IgD-negative memory B cell (primary cell): ENCODE data around the gene KPNA1. TPM values are rescaled to one million over a fixed set of nuclear protein-coding genes. Genes with fewer than 3 reads are reported as not detected.

ENCODE experiments used
- H3K27ac Mint-ChIP-seq, 3 donors: one replicate each; pipeline ENCODE4 v1.8.0; 2020 to 2022; ENCODE audit warnings: mild to moderate bottlenecking in 3 of 3, mixed read lengths in 3 of 3, moderate library complexity in 1 of 3
- H3K27me3 Mint-ChIP-seq: one replicate; pipeline ENCODE4 v1.8.0; 2021; ENCODE audit warnings: mixed read lengths
- H3K36me3 Mint-ChIP-seq: one replicate; pipeline ENCODE4 v1.8.0; 2020; ENCODE audit warnings: mild to moderate bottlenecking, mixed read lengths
- H3K4me1 Mint-ChIP-seq, 3 donors: one replicate each; pipeline ENCODE4 v1.8.0; 2020 to 2022; ENCODE audit warnings: mixed read lengths in 3 of 3, mild to moderate bottlenecking in 1 of 3
- H3K4me3 Mint-ChIP-seq, 4 donors: one replicate each; pipeline ENCODE4 v1.8.0; 2020 to 2022; ENCODE audit warnings: mild to moderate bottlenecking in 4 of 4, mixed read lengths in 4 of 4, moderate library complexity in 3 of 4
- H3K9me3 Mint-ChIP-seq, 3 donors: one replicate each; pipeline ENCODE4 v1.8.0; 2020 to 2021; ENCODE audit warnings: mixed read lengths in 3 of 3, mild to moderate bottlenecking in 1 of 3
- polyA plus RNA-seq: library from polyadenylated mRNA; unstranded; fragments of 300-500 nt; fragmentation: Illumina TruSeq; gene quantifications from one replicate; pipeline ENCODE4 v1.2.3, GENCODE V29; 2021

Gene KPNA1
- polyA plus RNA-seq, 1 donor from 2014 or later = 44.8 TPM

DNA sequence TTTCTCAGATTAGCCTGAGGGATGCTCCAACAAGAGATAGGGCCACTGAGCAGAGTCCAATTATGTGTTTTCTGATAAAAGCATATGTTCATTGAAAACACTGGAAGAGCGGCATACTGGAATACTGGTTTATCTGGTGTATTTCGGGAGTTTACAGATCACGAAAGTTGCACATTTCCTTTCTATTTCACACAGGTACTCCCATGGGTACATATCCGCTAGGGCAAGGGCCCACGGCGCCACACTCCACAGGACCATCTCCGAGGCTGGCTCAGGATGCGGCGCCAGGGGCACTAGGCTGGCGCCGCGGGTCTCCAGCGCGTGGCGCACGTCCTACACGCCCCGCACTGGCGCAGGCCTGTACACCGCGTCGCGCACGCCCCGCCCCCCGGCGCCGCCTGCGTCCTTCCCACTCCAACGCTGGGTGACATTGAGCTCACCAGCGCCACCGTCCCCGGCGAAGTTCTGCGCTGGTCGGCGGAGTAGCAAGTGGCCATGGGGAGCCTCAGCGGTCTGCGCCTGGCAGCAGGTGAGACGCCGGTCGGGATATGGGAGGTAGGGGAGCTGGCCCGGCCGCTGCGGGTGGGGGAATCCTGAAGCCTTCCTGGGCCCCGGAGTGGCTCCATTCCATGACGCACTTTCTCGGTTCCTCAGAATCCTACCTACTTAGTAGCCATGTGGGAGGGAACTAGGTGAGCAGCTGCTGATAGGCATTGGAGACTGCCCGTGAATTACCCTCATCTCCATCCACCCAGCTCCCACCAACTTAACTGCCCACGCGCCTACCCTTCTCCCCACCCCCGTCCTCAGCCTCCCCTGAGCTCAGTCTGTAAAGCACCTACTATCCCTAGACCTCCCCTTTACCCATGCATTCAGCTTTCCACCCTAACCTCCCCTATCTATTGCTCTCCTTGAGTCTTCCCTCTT lies 130.7 kb downstream of the KPNA1 start, which contains the start of gene FAM162A:
Gene FAM162A, plus strand, starts transcription at position 412 of the 927 bp plus-strand sequence. Its CDS starts 84 bp downstream, at position 496.
- peaks cover 18 to 40% (median 26%) of the 10 kb centered on the region in 3 donors for H3K4me1 Mint-ChIP-seq
- H3K27me3 Mint-ChIP-seq = no peaks in the 10 kb centered on the region
- H3K9me3 Mint-ChIP-seq = no peaks in the 10 kb centered on the region
- peak within 1 kb of the TSS; percentile 93 to 98 (median 94) for H3K4me3 Mint-ChIP-seq
- peak within 1 kb of the TSS; percentile 77 to 97 (median 95) for H3K27ac Mint-ChIP-seq
- H3K36me3 Mint-ChIP-seq = peaks cover 1% of the 10 kb centered on the region

DNA sequence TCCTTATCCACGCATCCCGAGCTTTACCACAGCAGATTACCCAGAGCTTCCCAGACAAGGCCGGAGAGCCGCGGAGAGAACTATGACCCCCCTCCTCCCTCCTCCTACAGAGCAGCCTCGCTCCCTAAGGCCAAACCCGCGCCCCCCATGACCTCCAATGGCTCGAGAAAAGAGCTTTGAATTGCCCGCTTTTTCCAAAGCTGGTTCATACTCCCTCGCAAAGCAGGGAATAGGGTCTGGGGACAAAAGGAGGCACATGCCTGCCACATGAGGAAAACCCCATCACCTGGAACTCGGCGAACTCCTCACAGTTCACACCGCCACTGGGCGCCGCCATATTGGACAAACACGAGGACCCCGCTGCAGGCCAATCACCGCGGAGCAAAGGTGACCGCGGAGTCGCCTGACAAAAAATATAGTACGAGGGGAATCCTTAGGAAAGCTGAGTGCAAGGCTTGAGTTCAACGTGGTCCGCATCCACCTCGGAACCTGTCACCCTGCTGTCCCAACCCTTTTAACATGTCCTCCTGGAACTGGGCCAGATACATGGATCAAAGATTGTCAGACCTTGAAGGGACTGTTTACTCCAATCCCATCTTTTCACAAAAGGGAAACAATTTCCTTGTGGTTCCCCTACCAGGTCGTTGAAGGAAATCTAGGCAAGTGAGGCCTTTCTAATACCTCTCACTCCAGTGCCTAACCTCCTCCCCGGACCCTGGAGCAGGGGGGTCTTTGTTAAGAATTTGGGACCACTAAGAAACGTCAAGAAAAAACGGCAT lies 131.7 kb downstream of the KPNA1 start, which contains the start of gene MIX23:
Gene MIX23, minus strand, starts transcription at position 344 of the 779 bp plus-strand sequence. Its CDS starts 7 bp downstream, at position 337.
- H3K27ac Mint-ChIP-seq = peak within 1 kb of the TSS; percentile 77 to 97 (median 95)
- peaks cover 17 to 36% (median 22%) of the 10 kb centered on the region in 3 donors for H3K4me1 Mint-ChIP-seq
- no peaks in the 10 kb centered on the region for H3K27me3 Mint-ChIP-seq
- H3K4me3 Mint-ChIP-seq = peak within 1 kb of the TSS; percentile 93 to 98 (median 94)
- peaks cover 1% of the 10 kb centered on the region for H3K36me3 Mint-ChIP-seq
- no peaks in the 10 kb centered on the region for H3K9me3 Mint-ChIP-seq

DNA sequence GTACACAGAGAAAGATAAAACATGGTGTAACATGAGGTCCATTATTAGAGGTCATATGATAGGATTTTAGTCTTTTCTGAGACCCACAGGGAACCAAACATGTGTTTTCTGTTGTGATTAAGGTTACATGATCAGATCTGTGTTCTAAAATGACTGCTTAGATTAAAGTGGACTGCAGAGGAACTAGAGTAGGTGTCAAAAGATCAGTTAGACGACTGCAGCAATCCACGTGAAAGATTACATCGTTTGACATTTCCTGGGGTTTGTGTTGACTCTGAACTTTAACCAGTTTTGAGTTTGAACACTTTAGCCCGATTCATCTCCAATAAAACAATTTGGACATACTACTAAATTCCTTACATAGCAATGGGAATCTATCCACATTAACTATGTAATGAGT lies 136.8 kb downstream of the KPNA1 start:
- Mint-ChIP-seq H3K4me1 (peaks cover 6 to 21% (median 18%) of the 10 kb centered on the region in 3 donors), H3K27me3 (no peaks in the 10 kb centered on the region), H3K27ac (no peak overlapping the region), H3K4me3 (no peak overlapping the region), H3K36me3 (peaks cover 3% of the 10 kb centered on the region), H3K9me3 (no peaks in the 10 kb centered on the region)

GRCh38 chr3:122374034-122374433 lies 140.7 kb downstream of the KPNA1 start:
- Mint-ChIP-seq H3K27me3 (no peaks in the 10 kb centered on the region), H3K4me1 (peaks cover 2 to 9% (median 4%) of the 10 kb centered on the region in 3 donors), H3K36me3 (peaks cover 3% of the 10 kb centered on the region), H3K9me3 (no peaks in the 10 kb centered on the region), H3K27ac (peak overlapping the region in 1 of 3 donors; percentile 59), H3K4me3 (no peak overlapping the region)

Other genes starting within 250 kb of the KPNA1 start
- gene CSTA, start 189.7 kb downstream of the KPNA1 start, polyA plus RNA-seq = not detected
- 9.1 TPM for gene MIX23, start 131.7 kb downstream of the KPNA1 start, polyA plus RNA-seq
- gene FAM162A, start 130.8 kb downstream of the KPNA1 start, polyA plus RNA-seq = 76.7 TPM
- 0.68 TPM for gene WDR5B, start 98.9 kb downstream of the KPNA1 start, polyA plus RNA-seq
- gene PARP9, start 49.4 kb upstream of the KPNA1 start, polyA plus RNA-seq = 18.7 TPM
- 21.4 TPM for gene DTX3L, start 49.4 kb upstream of the KPNA1 start, polyA plus RNA-seq
- gene PARP15, start 62.7 kb upstream of the KPNA1 start, polyA plus RNA-seq = 16.6 TPM
- gene PARP14, start 165.9 kb upstream of the KPNA1 start, polyA plus RNA-seq = 22.6 TPM